GM23338 (cell line): ENCODE measurements around the gene MYBPC2. TPM values are rescaled to one million over a fixed set of nuclear protein-coding genes. Genes with fewer than 3 reads are reported as not detected.

ENCODE experiments used
- ATAC-seq: fragments of 200-7000 bp; cut with Tn5 transposase; 3 replicates; pipeline ENCODE4 v1.9.1; 2020
- DNase-seq: peaks from one replicate; pipeline ENCODE4 v3.0.0-alpha.2; 2015; ENCODE audit warnings: low spot score
- H2AFZ ChIP-seq: fragments of 200-600 bp; sonication (generic); 2 replicates; pipeline ENCODE4 v1.8.0; 2016; ENCODE audit warnings: antibody characterized with exemption, mild to moderate bottlenecking, moderate library complexity
- H3F3A ChIP-seq: fragments of 200-600 bp; sonication (generic); replicated peaks from 2 replicates; pipeline ENCODE4 v1.8.0; 2017; ENCODE audit warnings: antibody characterized with exemption, mixed run types, low read depth
- H3K27ac ChIP-seq: fragments of 200-600 bp; sonication (generic); 2 replicates; pipeline ENCODE4 v1.6.1; 2016; ENCODE audit warnings: low read depth
- H3K27me3 ChIP-seq: fragments of 200-600 bp; sonication (generic); 2 replicates; pipeline ENCODE4 v1.8.0; 2016; ENCODE audit warnings: mild to moderate bottlenecking, mixed run types, moderate library complexity; ENCODE audit not compliant: insufficient read depth
- H3K36me3 ChIP-seq: fragments of 200-600 bp; sonication (generic); 2 replicates; pipeline ENCODE4 v1.8.0; 2016; ENCODE audit warnings: mild to moderate bottlenecking; ENCODE audit not compliant: insufficient read depth
- H3K4me1 ChIP-seq: fragments of 200-600 bp; sonication (generic); 2 replicates; pipeline ENCODE4 v1.8.0; 2016; ENCODE audit warnings: mild to moderate bottlenecking, moderate library complexity; ENCODE audit not compliant: insufficient read depth
- H3K4me2 ChIP-seq: fragments of 200-600 bp; sonication (generic); 2 replicates; pipeline ENCODE4 v1.7.1; 2017; ENCODE audit warnings: mixed run types
- H3K4me3 ChIP-seq: fragments of 200-600 bp; sonication (generic); 2 replicates; pipeline ENCODE4 v1.6.1; 2016; ENCODE audit warnings: mixed run types
- H3K79me2 ChIP-seq: fragments of 200-600 bp; sonication (generic); replicated peaks from 2 replicates; pipeline ENCODE4 v1.8.0; 2017; ENCODE audit warnings: mild to moderate bottlenecking; ENCODE audit not compliant: insufficient read depth
- H3K9me2 ChIP-seq: fragments of 200-600 bp; sonication (generic); 2 replicates; pipeline ENCODE4 v1.8.0; 2017; ENCODE audit not compliant: insufficient read depth
- H4K20me1 ChIP-seq: fragments of 200-600 bp; sonication (generic); replicated peaks from 2 replicates; pipeline ENCODE4 v1.8.0; 2017; ENCODE audit warnings: mild to moderate bottlenecking; ENCODE audit not compliant: insufficient read depth
- H3K27ac Mint-ChIP-seq: 2 replicates; pipeline ENCODE4 v1.8.0; 2020; ENCODE audit warnings: inconsistent platforms, mild to moderate bottlenecking, moderate library complexity, mixed read lengths
- H3K27me3 Mint-ChIP-seq: 3 replicates; pipeline ENCODE4 v1.8.0; 2022; ENCODE audit warnings: low read depth, mild to moderate bottlenecking, moderate library complexity, mixed read lengths, inconsistent platforms; ENCODE audit not compliant: insufficient read depth, poor library complexity
- H3K36me3 Mint-ChIP-seq: 3 replicates; pipeline ENCODE4 v1.8.0; 2021; ENCODE audit warnings: low read depth, mild to moderate bottlenecking, inconsistent platforms, moderate library complexity, mixed read lengths
- H3K4me1 Mint-ChIP-seq: 3 replicates; pipeline ENCODE4 v1.8.0; 2020; ENCODE audit warnings: mild to moderate bottlenecking, inconsistent platforms, mixed read lengths
- H3K4me3 Mint-ChIP-seq: 3 replicates; pipeline ENCODE4 v1.8.0; 2021; ENCODE audit warnings: moderate library complexity, mild to moderate bottlenecking, inconsistent platforms, mixed read lengths
- H3K9me3 Mint-ChIP-seq: 3 replicates; pipeline ENCODE4 v1.8.0; 2020; ENCODE audit warnings: moderate library complexity, mild to moderate bottlenecking, inconsistent platforms, mixed read lengths
- CREB1 ChIP-seq: fragments of 250-450 bp; sonication (Bioruptor Pico); IDR thresholded peaks from 2 replicates; pipeline ENCODE4 v1.5.0; 2020; ENCODE audit warnings: low read depth, mild to moderate bottlenecking, moderate library complexity
- CTCF ChIP-seq, 2 experiments: fragments of 200-600 bp in 1 of 2; sonication (generic) in 1 of 2; conservative IDR thresholded peaks; 2 replicates each; pipeline versions ENCODE4 v1.5.1 to v1.6.1; 2016 to 2017; ENCODE audit warnings: antibody characterized with exemption in 2 of 2, low read depth in 2 of 2, mild to moderate bottlenecking in 2 of 2, moderate library complexity in 1 of 2
- ETS1 ChIP-seq: IDR thresholded peaks from 2 replicates; pipeline ENCODE4 v1.6.1; 2016; ENCODE audit warnings: antibody characterized with exemption
- EZH2 ChIP-seq: fragments of 200-600 bp; sonication (generic); IDR thresholded peaks from one replicate; pipeline ENCODE4 v1.8.0; 2017; ENCODE audit warnings: antibody characterized with exemption, mild to moderate bottlenecking, low read depth; ENCODE audit not compliant: unreplicated experiment
- EZH2phosphoT487 ChIP-seq: fragments of 200-600 bp; sonication (generic); IDR thresholded peaks from one replicate; pipeline ENCODE4 v1.8.1; 2018; ENCODE audit warnings: antibody characterized with exemption; ENCODE audit not compliant: unreplicated experiment
- JUNB ChIP-seq: IDR thresholded peaks from one replicate; pipeline ENCODE4 v1.6.1; 2016; ENCODE audit warnings: antibody characterized with exemption; ENCODE audit not compliant: unreplicated experiment
- NANOG ChIP-seq: IDR thresholded peaks from 2 replicates; pipeline ENCODE4 v1.6.1; 2016; ENCODE audit warnings: antibody characterized with exemption, borderline replicate concordance
- POLR2AphosphoS5 ChIP-seq: IDR thresholded peaks from 2 replicates; pipeline ENCODE4 v1.6.1; 2016; ENCODE audit warnings: antibody characterized with exemption, low read depth
- REST ChIP-seq: IDR thresholded peaks from one replicate; pipeline ENCODE4 v1.6.1; 2018; ENCODE audit warnings: antibody characterized with exemption; ENCODE audit not compliant: unreplicated experiment
- STAT1 ChIP-seq: IDR thresholded peaks from one replicate; pipeline ENCODE4 v1.6.1; 2016; ENCODE audit warnings: antibody characterized with exemption; ENCODE audit not compliant: unreplicated experiment
- ZNF114 ChIP-seq: fragments of 250-450 bp; sonication (Bioruptor Pico); IDR thresholded peaks from 2 replicates; pipeline ENCODE4 v1.5.0; 2020; ENCODE audit warnings: mild to moderate bottlenecking, moderate library complexity
- ZNF331 ChIP-seq: fragments of 250-450 bp; sonication (Bioruptor Pico); IDR thresholded peaks from 2 replicates; pipeline ENCODE4 v1.5.0; 2020; ENCODE audit warnings: low read depth, mild to moderate bottlenecking, moderate library complexity
- ZNF462 ChIP-seq: fragments of 250-450 bp; sonication (Bioruptor Pico); IDR thresholded peaks from 2 replicates; pipeline ENCODE4 v1.5.0; 2020; ENCODE audit warnings: mild to moderate bottlenecking, moderate library complexity
- polyA plus RNA-seq: library from polyadenylated mRNA; unstranded; fragments of >200 nt; fragmentation: Nextera tagmentation; extraction: Ambion mirVana; gene quantifications from 2 replicates; pipeline ENCODE4 v1.2.1, GENCODE V29; 2016
- total RNA-seq: library from RNA; depleted of rRNA; stranded (reverse); fragments of >200 nt; shearing (Covaris generic); gene quantifications from 2 replicates; pipeline ENCODE4 v1.2.3, GENCODE V29; 2014

MYBPC2 gene
- total and polyA plus RNA-seq, 2 experiments from 2014 or later, result 4.2 to 5.9 TPM

GRCh38 chr19:50435221-50435620, 2.5 kb downstream of the MYBPC2 start:
- Histone ChIP-seq H3K9me2 (0 out of 2 replicates have a peak, but pooled peaks cover 3% of the 10 kb centered on the region), H3K36me3 (no peaks in the 10 kb centered on the region), H4K20me1 (no peaks in the 10 kb centered on the region), H3K4me2 (no peak overlapping the region), H3K27ac (no peak overlapping the region), H2AFZ (no peak overlapping the region), H3K4me1 (peaks cover 22% of the 10 kb centered on the region), H3K79me2 (no peaks in the 10 kb centered on the region), H3K27me3 (peaks cover 9% of the 10 kb centered on the region), H3K4me3 (no peak overlapping the region), H3F3A (peaks cover 7% of the 10 kb centered on the region; the same call in 1 of the 2 replicates)
- DNase-seq (no peak), ATAC-seq (no peak)
- peaks cover 16% of the 10 kb centered on the region for H3K36me3 Mint-ChIP-seq
- TF ChIP-seq JUNB, result no peak
- no peak for TF ChIP-seq STAT1
- no peak for TF ChIP-seq CREB1 (CRISPR knock-in tag)
- TF ChIP-seq ZNF331, result no peak
- TF ChIP-seq CTCF (conservative IDR thresholded peaks at IDR 0.05; ENCODE audit: low read depth in 2 of 2), result no peak
- no peak for TF ChIP-seq EZH2
- TF ChIP-seq NANOG, result no peak
- TF ChIP-seq ZNF462 (CRISPR knock-in tag), result no peak
- no peak for TF ChIP-seq EZH2phosphoT487
- no peak for TF ChIP-seq ZNF114 (CRISPR knock-in tag)
- TF ChIP-seq POLR2AphosphoS5, result no peak
- no peak for TF ChIP-seq ETS1
- TF ChIP-seq REST, result no peak
- H3K27me3 Mint-ChIP-seq, result peaks cover 18% of the 10 kb centered on the region
- H3K9me3 Mint-ChIP-seq, result peaks cover 36% of the 10 kb centered on the region
- H3K4me3 Mint-ChIP-seq, result no peak overlapping the region
- H3K4me1 Mint-ChIP-seq, result peaks cover 16% of the 10 kb centered on the region
- H3K27ac Mint-ChIP-seq, result no peak overlapping the region
